Fibroblast of villous mesenchyme (primary cell): ENCODE data around the gene MAST3. TPM values are rescaled to one million over a fixed set of nuclear protein-coding genes. Genes with fewer than 3 reads are reported as not detected.

ENCODE experiments used
- DNase-seq: peaks from one replicate; pipeline ENCODE4 v3.0.0-alpha.2; 2010; ENCODE audit warnings: low read depth
- H3K4me3 ChIP-seq: 2 replicates; pipeline ENCODE4 v1.5.1; 2011; ENCODE audit warnings: low read depth, mild to moderate bottlenecking, low read length
- total RNA-seq: library from RNA; depleted of rRNA; stranded (reverse); fragments of >200 nt; gene quantifications from 2 replicates; pipeline ENCODE4 v1.2.3, GENCODE V29; 2012
- TF ChIP-seq, protein P1 (sequence below): IDR thresholded peaks from 2 replicates; pipeline ENCODE4 v1.5.1; 2012; ENCODE audit warnings: low read depth, mild to moderate bottlenecking, low read length; ENCODE audit not compliant: insufficient read depth

MAST3 gene
- total RNA-seq, 1 donor, result 3.0 TPM

- peak; percentile 74 for DNase-seq
- TF ChIP-seq, protein P1, sequence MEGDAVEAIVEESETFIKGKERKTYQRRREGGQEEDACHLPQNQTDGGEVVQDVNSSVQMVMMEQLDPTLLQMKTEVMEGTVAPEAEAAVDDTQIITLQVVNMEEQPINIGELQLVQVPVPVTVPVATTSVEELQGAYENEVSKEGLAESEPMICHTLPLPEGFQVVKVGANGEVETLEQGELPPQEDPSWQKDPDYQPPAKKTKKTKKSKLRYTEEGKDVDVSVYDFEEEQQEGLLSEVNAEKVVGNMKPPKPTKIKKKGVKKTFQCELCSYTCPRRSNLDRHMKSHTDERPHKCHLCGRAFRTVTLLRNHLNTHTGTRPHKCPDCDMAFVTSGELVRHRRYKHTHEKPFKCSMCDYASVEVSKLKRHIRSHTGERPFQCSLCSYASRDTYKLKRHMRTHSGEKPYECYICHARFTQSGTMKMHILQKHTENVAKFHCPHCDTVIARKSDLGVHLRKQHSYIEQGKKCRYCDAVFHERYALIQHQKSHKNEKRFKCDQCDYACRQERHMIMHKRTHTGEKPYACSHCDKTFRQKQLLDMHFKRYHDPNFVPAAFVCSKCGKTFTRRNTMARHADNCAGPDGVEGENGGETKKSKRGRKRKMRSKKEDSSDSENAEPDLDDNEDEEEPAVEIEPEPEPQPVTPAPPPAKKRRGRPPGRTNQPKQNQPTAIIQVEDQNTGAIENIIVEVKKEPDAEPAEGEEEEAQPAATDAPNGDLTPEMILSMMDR, result peak; percentile 88
- H3K4me3 ChIP-seq, result peak overlapping the region; percentile 12
Measured at GRCh38 chr19:18058208-18059009, 39.2 kb upstream of the MAST3 start.

DNA sequence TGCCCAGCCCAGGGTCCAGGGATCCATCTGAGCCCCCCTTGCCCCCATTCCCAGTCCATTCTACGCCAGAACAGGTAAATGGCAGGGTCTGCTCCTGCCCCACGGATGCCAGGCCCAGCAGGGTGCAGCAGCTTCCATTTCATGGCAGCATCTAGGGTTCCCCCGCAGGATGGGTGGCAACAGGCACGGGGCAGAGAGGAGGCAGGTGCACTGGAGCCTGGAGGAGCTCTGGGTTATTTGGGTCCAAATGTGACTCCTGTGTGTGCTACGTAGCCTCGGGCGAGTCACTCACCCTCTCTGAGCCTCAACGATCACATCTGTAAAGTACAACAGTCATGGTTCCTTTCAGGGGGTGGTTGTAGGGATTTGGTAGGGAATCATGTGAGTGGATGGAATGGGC is 38.3 kb upstream of the MAST3 start:
- TF ChIP-seq, protein P1, result no peak
- DNase-seq, result no peak
- H3K4me3 ChIP-seq, result no peak overlapping the region

DNA sequence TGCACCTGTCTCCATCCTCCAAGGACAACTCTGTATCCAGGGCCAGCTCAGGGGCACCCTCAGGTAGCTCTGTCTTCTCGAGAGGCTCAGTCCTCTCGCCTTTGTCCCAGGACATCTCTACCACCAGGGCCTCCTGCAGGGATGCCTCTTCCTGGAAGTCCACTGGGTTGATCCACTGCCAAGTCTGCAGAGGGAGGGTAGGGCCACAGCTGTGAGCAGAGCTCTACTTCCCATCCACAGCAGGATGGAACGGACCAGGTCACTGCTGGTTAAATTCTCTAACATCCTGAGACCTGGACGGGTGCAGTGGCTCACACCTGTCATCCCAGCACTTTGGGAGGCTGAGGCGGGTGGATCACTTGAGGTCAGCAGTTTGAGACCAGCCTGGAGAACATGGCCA is 37.7 kb upstream of the MAST3 start:
- TF ChIP-seq, protein P1, result no peak
- H3K4me3 ChIP-seq, result no peak overlapping the region
- DNase-seq, result no peak

- DNase-seq, result no peak
- TF ChIP-seq, protein P1, result no peak
- H3K4me3 ChIP-seq, result no peak overlapping the region
Measured at GRCh38 chr19:18060472-18060871, 37.1 kb upstream of the MAST3 start.

- DNase-seq, result no peak
- no peak overlapping the region for H3K4me3 ChIP-seq
- TF ChIP-seq, protein P1, result no peak
Measured at GRCh38 chr19:18062028-18062427, 35.5 kb upstream of the MAST3 start.

- DNase-seq, result no peak
- H3K4me3 ChIP-seq, result no peak overlapping the region
- TF ChIP-seq, protein P1, result no peak
Measured at GRCh38 chr19:18063463-18063862, 34.1 kb upstream of the MAST3 start.

DNA sequence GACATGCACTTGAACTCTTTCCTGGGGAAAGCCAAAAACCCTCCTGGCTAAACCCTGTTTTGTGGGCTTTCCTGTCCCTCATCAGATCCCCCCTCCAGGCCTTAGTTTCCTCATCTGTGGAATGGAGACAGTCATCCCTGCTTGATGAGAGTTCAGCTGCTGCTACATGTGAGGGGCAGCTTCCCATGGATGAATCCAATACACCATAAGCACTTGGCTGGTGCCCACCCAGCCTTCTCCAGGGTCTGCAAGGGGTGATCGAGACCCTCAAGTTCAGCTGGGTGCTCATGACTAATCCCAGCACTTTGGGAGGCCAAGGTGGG is 32.4 kb upstream of the MAST3 start:
- H3K4me3 ChIP-seq, result no peak overlapping the region
- TF ChIP-seq, protein P1, result no peak
- no peak for DNase-seq
